Stimulated activated naive CD8-positive, alpha-beta T cell treated with anti-CD3 and anti-CD28 coated beads, Interleukin-15, amount 100 ng/mL, for 72 hours (primary cell): ENCODE results near the gene AKIRIN2.
A peak's percentile ranks its signal among the peaks of the same experiment; 100 is the strongest.
"Not testable (repeated sequence)": the region's sequence is repeated elsewhere in the genome, so short reads cannot be mapped to it uniquely, and the experiment has no call there.

ENCODE experiments used
- ATAC-seq: fragments of 150-1000 bp; cut with Tn5 transposase; 2 replicates; pipeline ENCODE4 v1.10.0; 2021; ENCODE audit warnings: mild to moderate bottlenecking, moderate library complexity
- DNase-seq, 2 donors: peaks; one replicate each; pipeline ENCODE4 v3.0.0; 2021 to 2022
- H3K27ac Mint-ChIP-seq, 2 donors: one replicate each; pipeline ENCODE4 v1.8.0; 2022; ENCODE audit warnings: mild to moderate bottlenecking in 2 of 2, mixed read lengths in 2 of 2, moderate library complexity in 2 of 2
- H3K27me3 Mint-ChIP-seq: one replicate; pipeline ENCODE4 v1.8.0; 2022; ENCODE audit warnings: mixed read lengths
- H3K4me1 Mint-ChIP-seq: one replicate; pipeline ENCODE4 v1.8.0; 2022; ENCODE audit warnings: mild to moderate bottlenecking, mixed read lengths
- H3K4me3 Mint-ChIP-seq, 2 donors: one replicate each; pipeline ENCODE4 v1.8.0; 2022; ENCODE audit warnings: mild to moderate bottlenecking in 2 of 2, mixed read lengths in 2 of 2, moderate library complexity in 1 of 2
- H3K9me3 Mint-ChIP-seq, 2 donors: one replicate each; pipeline ENCODE4 v1.8.0; 2022; ENCODE audit warnings: mixed read lengths in 2 of 2

The AKIRIN2 gene

DNA sequence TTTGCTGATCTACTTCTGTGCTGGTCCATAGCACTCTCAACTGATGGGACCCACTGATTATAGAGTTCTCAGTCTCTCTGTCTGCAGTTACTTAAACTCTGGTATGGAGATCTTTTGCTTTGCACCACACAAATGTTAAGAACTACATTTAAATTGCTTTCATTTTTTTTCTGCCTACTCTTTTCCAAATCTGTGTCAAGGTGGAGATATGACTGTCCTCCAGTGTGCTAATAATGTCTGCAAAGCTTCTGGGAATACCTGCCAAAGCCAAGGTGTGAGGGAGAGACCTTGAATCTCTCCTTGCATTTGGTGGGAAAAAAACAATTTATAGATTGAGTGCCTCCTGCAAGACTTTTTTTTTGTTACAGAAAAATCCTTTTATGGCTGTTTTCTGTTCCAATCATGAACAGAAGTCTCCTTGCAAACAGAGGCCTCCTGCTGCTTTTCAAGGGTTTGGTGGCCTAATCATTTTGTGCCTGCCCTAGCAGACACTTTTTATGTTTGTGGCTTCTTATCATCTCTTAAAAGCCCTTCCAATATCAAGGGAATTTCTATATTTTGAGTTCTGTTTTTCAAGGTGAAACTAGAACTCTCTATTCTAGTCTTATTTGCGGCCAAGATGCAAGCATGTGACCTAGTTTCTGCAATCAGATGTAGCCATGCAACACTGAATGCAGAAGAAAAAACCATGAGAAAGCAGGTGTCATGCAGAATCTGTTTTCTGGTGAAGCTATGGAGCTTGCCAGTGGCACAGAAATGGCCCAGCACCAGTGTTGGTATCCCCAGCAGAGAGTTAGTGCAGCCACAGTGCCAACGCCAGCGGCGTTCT is 23.2 kb upstream of the AKIRIN2 start:
- no peak for ATAC-seq
- Mint-ChIP-seq H3K27ac (peak overlapping the region in 1 of 2 donors; percentile 67), H3K27me3 (peaks cover under 1% of the 10 kb centered on the region), H3K4me1 (peaks cover 14% of the 10 kb centered on the region), H3K4me3 (no peak overlapping the region), H3K9me3 (no peaks in the 10 kb centered on the region)
- DNase-seq = no peak

DNA sequence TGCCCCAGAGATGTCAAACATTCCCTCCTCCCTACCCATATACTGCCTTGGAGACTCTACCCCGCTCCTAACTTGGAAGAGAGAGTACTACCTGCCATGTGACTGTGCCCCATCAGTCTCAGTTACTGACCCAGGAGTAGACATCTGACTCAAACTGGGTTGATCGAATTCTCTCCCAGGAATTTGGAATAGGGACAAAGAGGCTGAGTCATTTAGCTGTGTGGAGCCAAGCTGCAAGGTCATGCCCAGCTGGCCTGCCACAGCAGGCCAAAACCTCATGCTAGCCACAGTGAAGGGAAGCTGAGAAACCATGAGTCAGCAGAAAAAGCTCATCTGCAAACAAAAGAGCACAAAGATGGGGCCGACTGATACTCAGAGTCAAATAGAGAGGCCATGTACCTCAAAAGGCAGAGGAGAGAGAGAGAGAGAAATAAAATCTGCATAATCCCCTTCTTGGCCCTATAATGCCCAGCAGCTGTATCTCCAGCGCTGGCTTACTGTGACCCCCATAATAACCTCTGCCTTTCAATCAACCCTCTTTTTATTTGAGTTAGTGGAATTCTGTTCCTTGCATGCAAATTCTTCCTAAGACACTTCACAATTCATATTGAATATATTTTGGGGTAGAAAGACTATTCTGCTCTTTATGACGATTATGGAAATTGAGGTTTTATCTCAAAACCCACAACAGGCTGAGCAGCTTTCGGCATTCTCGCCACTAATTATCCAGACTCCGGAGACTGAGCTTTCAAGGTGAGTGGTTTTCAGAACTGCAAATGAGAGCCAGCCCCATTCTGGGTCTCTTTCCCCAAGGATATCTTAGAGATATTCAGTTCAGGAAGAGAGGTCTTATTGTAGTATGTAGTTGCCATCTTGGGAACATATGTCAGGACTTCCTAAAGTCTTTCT is 21.4 kb upstream of the AKIRIN2 start:
- H3K9me3 Mint-ChIP-seq = no peaks in the 10 kb centered on the region
- H3K4me1 Mint-ChIP-seq = peaks cover 14% of the 10 kb centered on the region
- H3K27me3 Mint-ChIP-seq = no peaks in the 10 kb centered on the region
- DNase-seq = no peak
- H3K4me3 Mint-ChIP-seq = peak overlapping the region in 1 of 2 donors; percentile 22
- H3K27ac Mint-ChIP-seq = no peak overlapping the region
- ATAC-seq = peak; percentile 46

GRCh38 chr6:87722540-87723169 is 20.6 kb upstream of the AKIRIN2 start:
- Mint-ChIP-seq H3K4me3 (no peak overlapping the region), H3K9me3 (no peaks in the 10 kb centered on the region), H3K27me3 (no peaks in the 10 kb centered on the region), H3K27ac (no peak overlapping the region), H3K4me1 (peaks cover 14% of the 10 kb centered on the region)
- DNase-seq (no peak), ATAC-seq (no peak)

GRCh38 chr6:87721311-87721710 is 19.3 kb upstream of the AKIRIN2 start:
- Mint-ChIP-seq H3K4me1 (peaks cover 14% of the 10 kb centered on the region), H3K27ac (no peak overlapping the region), H3K9me3 (no peaks in the 10 kb centered on the region), H3K4me3 (no peak overlapping the region), H3K27me3 (no peaks in the 10 kb centered on the region)
- ATAC-seq = no peak
- no peak for DNase-seq

GRCh38 chr6:87718662-87719433 is 16.8 kb upstream of the AKIRIN2 start:
- H3K4me1 Mint-ChIP-seq = peaks cover 21% of the 10 kb centered on the region
- peak; percentile 5 for ATAC-seq
- H3K9me3 Mint-ChIP-seq = no peaks in the 10 kb centered on the region
- H3K4me3 Mint-ChIP-seq = no peak overlapping the region
- H3K27me3 Mint-ChIP-seq = no peaks in the 10 kb centered on the region
- no peak overlapping the region for H3K27ac Mint-ChIP-seq
- DNase-seq = no peak

GRCh38 chr6:87716928-87717614 is 15.0 kb upstream of the AKIRIN2 start:
- no peak for ATAC-seq
- Mint-ChIP-seq H3K4me1 (peaks cover 8% of the 10 kb centered on the region), H3K27ac (no peak overlapping the region), H3K4me3 (no peak overlapping the region), H3K27me3 (no peaks in the 10 kb centered on the region), H3K9me3 (no peaks in the 10 kb centered on the region)
- DNase-seq = no peak

DNA sequence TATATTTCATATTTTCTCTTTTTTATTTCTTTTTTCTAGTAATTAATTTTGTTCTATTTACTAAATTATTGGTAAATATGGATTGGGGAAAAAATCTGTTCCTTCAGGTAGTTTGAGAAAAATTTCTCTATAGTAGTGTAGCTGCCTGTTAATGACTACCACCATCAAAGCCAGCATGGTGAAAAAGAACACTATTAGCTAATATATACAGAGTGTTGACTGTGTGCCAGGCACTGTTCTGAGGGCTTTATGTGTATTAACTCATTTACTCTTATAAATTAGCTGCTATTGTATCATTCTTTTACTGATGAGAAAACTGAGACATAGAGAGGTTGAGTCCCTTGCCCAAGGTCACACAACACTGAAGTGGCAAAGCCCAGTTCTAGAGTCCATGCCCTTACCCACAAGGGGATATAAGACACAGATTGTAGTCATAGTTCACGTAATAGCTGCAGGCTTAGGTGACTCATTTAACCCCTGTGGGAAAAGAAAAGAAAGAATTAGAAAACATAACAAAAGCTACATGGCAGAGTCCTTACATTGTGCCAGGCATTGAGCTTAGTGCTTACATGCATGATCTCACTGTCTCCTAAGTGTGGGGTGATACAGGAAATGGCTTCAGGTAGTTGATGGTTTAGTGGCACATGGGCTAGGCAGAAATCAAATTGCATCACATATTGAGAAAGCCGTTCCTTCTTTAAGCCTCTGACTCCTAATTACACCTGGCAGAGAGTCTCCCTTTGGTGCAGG is 12.2 kb upstream of the AKIRIN2 start:
- Mint-ChIP-seq H3K27ac (peak overlapping the region; percentile 33 to 67), H3K27me3 (no peaks in the 10 kb centered on the region), H3K4me3 (no peak overlapping the region), H3K9me3 (no peaks in the 10 kb centered on the region), H3K4me1 (peaks cover 8% of the 10 kb centered on the region)
- ATAC-seq (peak; percentile 91), DNase-seq (peak in 1 of 2 donors; percentile 24)

DNA sequence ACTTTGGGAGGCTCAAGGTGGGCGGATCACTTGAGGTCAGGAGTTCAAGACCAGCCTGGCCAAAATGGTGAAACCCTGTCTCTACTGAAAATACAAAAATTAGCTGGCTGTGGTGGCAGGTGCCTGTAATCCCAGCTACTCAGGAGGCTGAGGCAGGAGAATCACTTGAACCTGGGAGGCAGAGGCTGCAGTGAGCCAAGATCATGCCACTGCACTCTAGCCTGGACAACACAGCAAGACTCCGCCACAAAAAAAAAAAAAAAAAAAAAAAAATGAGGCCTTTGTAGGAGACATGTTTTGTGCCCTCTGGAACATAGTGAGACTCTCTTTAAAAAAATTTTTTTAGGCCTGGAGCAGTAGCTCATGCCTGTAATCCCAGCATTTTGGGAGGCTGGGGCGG is 10.7 kb upstream of the AKIRIN2 start:
- H3K4me3 Mint-ChIP-seq, ATAC-seq, H3K9me3 Mint-ChIP-seq, H3K4me1 Mint-ChIP-seq, H3K27me3 Mint-ChIP-seq, H3K27ac Mint-ChIP-seq, DNase-seq: not testable (repeated sequence)

DNA sequence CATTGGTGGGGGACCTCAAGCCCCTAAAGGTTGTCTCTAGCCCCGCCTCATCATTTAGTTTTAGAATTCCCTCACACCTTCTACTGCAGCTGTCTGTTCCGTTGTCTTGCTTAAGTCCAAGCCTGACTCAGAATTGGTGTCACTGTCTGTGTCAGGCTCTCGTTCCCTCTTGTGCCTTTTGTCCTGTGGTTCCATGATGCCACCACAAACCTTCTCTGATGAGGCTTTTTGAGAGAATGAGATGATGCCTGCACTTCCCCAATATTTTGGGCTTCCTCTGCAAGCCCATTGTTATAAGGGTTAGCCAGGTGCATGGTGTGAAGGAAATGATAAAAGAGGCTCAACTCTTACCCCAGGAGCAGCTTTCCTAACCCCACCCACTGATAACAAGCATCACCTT is 8.1 kb upstream of the AKIRIN2 start:
- DNase-seq (no peak), ATAC-seq (no peak)
- Mint-ChIP-seq H3K27me3 (no peaks in the 10 kb centered on the region), H3K4me1 (peaks cover 19% of the 10 kb centered on the region), H3K4me3 (no peak overlapping the region), H3K27ac (no peak overlapping the region), H3K9me3 (no peaks in the 10 kb centered on the region)

- not testable (repeated sequence) for H3K27ac Mint-ChIP-seq, ATAC-seq, H3K27me3 Mint-ChIP-seq, H3K4me3 Mint-ChIP-seq, DNase-seq, H3K9me3 Mint-ChIP-seq
- H3K4me1 Mint-ChIP-seq = peaks cover 16% of the 10 kb centered on the region
These were observed 6.8 kb upstream of the AKIRIN2 start for GRCh38 chr6:87708581-87709427.

GRCh38 chr6:87706187-87706966 is 4.3 kb upstream of the AKIRIN2 start:
- Mint-ChIP-seq H3K4me3 (no peak overlapping the region), H3K4me1 (peaks cover 25% of the 10 kb centered on the region), H3K27ac (peak overlapping the region in 1 of 2 donors; percentile 76), H3K27me3 (no peaks in the 10 kb centered on the region), H3K9me3 (no peaks in the 10 kb centered on the region)
- DNase-seq = no peak
- ATAC-seq = no peak

GRCh38 chr6:87705070-87705691 is 3.1 kb upstream of the AKIRIN2 start:
- Mint-ChIP-seq H3K27me3 (no peaks in the 10 kb centered on the region), H3K9me3 (no peaks in the 10 kb centered on the region), H3K27ac (peak overlapping the region; percentile 19 to 57), H3K4me3 (no peak overlapping the region), H3K4me1 (peaks cover 25% of the 10 kb centered on the region)
- DNase-seq (peak; percentile 46 to 80), ATAC-seq (peak; percentile 78)
